B cell (primary cell): ENCODE measurements around the gene GINS2. TPM values are rescaled to one million over a fixed set of nuclear protein-coding genes. Genes with fewer than 3 reads are reported as not detected.

ENCODE experiments used
- ATAC-seq: fragments of 200-7000 bp; cut with Tn5 transposase; one replicate; pipeline ENCODE4 v1.10.0; 2021; ENCODE audit warnings: low read depth, mild to moderate bottlenecking, moderate number of reproducible peaks, moderate library complexity
- CTCF ChIA-PET: fragments of 350-600 bp; sonication (Branson Sonifier 250); formaldehyde crosslinking; loops from one replicate; lab custom pipeline; 2021; ENCODE audit warnings: antibody characterized with exemption, inconsistent platforms; lab: Charles Lee
- POLR2A ChIA-PET: fragments of 350-600 bp; sonication (Branson Sonifier 250); formaldehyde crosslinking; loops from one replicate; lab custom pipeline; 2021; ENCODE audit warnings: antibody characterized with exemption; lab: Charles Lee
- DNase-seq: peaks from one replicate; pipeline ENCODE4 v3.0.0; 2013
- H2AFZ ChIP-seq: 2 replicates; pipeline ENCODE4 v1.6.1; 2012; ENCODE audit warnings: mild to moderate bottlenecking, low read depth, low read length; ENCODE audit not compliant: insufficient read depth, poor library complexity, severe bottlenecking
- H3K27ac ChIP-seq, 2 donors: 1 replicate in 1 of 2; 2 replicates in 1 of 2; pipeline ENCODE4 v1.5.1; 2012 to 2013; ENCODE audit warnings: low read length in 2 of 2, mild to moderate bottlenecking in 2 of 2, moderate library complexity in 1 of 2
- H3K27me3 ChIP-seq, 4 experiments: fragments of 200-600 bp in 1 of 4; sonication (generic) in 1 of 4; replicated peaks in 1 of 4; 1 replicate in 2 of 4; 2 replicates in 2 of 4; pipeline versions ENCODE4 v1.6.1 to v1.7.0; 2013 to 2016; ENCODE audit warnings: low read length in 3 of 4, mild to moderate bottlenecking in 2 of 4, mixed read lengths in 1 of 4, moderate library complexity in 1 of 4; ENCODE audit not compliant: insufficient read depth in 4 of 4, control insufficient read depth in 3 of 4; ENCODE audit errors: control extremely low read depth in 1 of 4
- H3K36me3 ChIP-seq, 2 experiments: replicated peaks in 1 of 2; 1 replicate in 1 of 2; 2 replicates in 1 of 2; pipeline versions ENCODE4 v1.6.1 to v1.7.1; 2013; ENCODE audit warnings: low read length in 1 of 2; ENCODE audit not compliant: insufficient read depth in 2 of 2, control insufficient read depth in 1 of 2; ENCODE audit errors: control extremely low read depth in 1 of 2, extremely low read depth in 1 of 2
- H3K4me1 ChIP-seq, 2 donors: fragments of 200-600 bp in 1 of 2; sonication (generic) in 1 of 2; 1 replicate in 1 of 2; 2 replicates in 1 of 2; pipeline versions ENCODE4 v1.5.1 to v1.6.1; 2013 to 2017; ENCODE audit warnings: low read length in 2 of 2; ENCODE audit not compliant: control insufficient read depth in 2 of 2, insufficient read depth in 2 of 2
- H3K4me2 ChIP-seq: replicated peaks from 2 replicates; pipeline ENCODE3; 2012; ENCODE audit warnings: mild to moderate bottlenecking, low read depth, low read length; ENCODE audit not compliant: poor library complexity, severe bottlenecking
- H3K4me3 ChIP-seq, 5 experiments: fragments of 200-600 bp in 1 of 5; sonication (generic) in 1 of 5; 1 replicate in 3 of 5; 2 replicates in 2 of 5; pipeline versions ENCODE4 v1.5.1 to v1.7.0; 2011 to 2016; ENCODE audit warnings: low read length in 4 of 5, mild to moderate bottlenecking in 4 of 5, low read depth in 2 of 5, control low read depth in 1 of 5, moderate library complexity in 1 of 5; ENCODE audit not compliant: insufficient read depth in 1 of 5; ENCODE audit errors: control extremely low read depth in 1 of 5, extremely low read depth in 1 of 5
- H3K79me2 ChIP-seq: fragments of 200-600 bp; sonication (generic); one replicate; pipeline ENCODE4 v1.6.0; 2016; ENCODE audit warnings: low read length; ENCODE audit not compliant: control insufficient read depth, insufficient read depth
- H3K9ac ChIP-seq: fragments of 200-600 bp; sonication (generic); 2 replicates; pipeline ENCODE4 v1.6.1; 2017; ENCODE audit warnings: mild to moderate bottlenecking, low read length, moderate library complexity
- H3K9me3 ChIP-seq, 3 donors: one replicate each; pipeline versions ENCODE4 v1.6.1 to v1.7.1; 2013; ENCODE audit warnings: low read length in 2 of 3; ENCODE audit not compliant: control insufficient read depth in 2 of 3, insufficient read depth in 1 of 3; ENCODE audit errors: control extremely low read depth in 1 of 3
- H4K20me1 ChIP-seq: 2 replicates; pipeline ENCODE4 v1.6.0; 2012; ENCODE audit warnings: mild to moderate bottlenecking, low read length; ENCODE audit not compliant: insufficient read depth, control insufficient read depth, poor library complexity, severe bottlenecking
- H3K27ac Mint-ChIP-seq: one replicate; pipeline ENCODE4 v1.8.0; 2021; ENCODE audit warnings: mixed read lengths
- H3K27me3 Mint-ChIP-seq: one replicate; pipeline ENCODE4 v1.8.0; 2021; ENCODE audit warnings: mixed read lengths
- H3K4me1 Mint-ChIP-seq: one replicate; pipeline ENCODE4 v1.8.0; 2021; ENCODE audit warnings: mixed read lengths
- H3K4me3 Mint-ChIP-seq: one replicate; pipeline ENCODE4 v1.8.0; 2021; ENCODE audit warnings: mixed read lengths
- H3K9me3 Mint-ChIP-seq: one replicate; pipeline ENCODE4 v1.8.0; 2022; ENCODE audit warnings: mixed read lengths; ENCODE audit not compliant: insufficient read depth
- EZH2 ChIP-seq: IDR thresholded peaks from 2 replicates; pipeline ENCODE4 v1.6.1; 2012; ENCODE audit warnings: borderline replicate concordance, low read depth, mild to moderate bottlenecking, moderate library complexity, low read length; ENCODE audit not compliant: insufficient read depth, poor library complexity, severe bottlenecking
- WGBS: methylation state at CpG from one replicate; pipeline ENCODE4 v1.1.5; 2013; ENCODE audit warnings: missing lambda C conversion rate; ENCODE audit not compliant: insufficient coverage; 5-methylcytosine and 5-hydroxymethylcytosine counted together
- intact Hi-C: fragments of 100-400 bp; cut with micrococcal nuclease; formaldehyde crosslinking; loops from one replicate; pipeline ENCODE4 v1.10.0; 2022
- polyA plus RNA-seq: library from polyadenylated mRNA; depleted of rRNA; stranded (reverse); fragments of >200 nt; gene quantifications from 2 replicates; pipeline ENCODE4 v1.2.3, GENCODE V29; 2012
- total RNA-seq, 2 donors: library from RNA; stranded (reverse); fragments of 120-200 nt in 1 of 2; gene quantifications; 1 replicate in 1 of 2; 2 replicates in 1 of 2; pipeline versions ENCODE4 v1.2.3 to v1.2.4, GENCODE V29; 2013 to 2022
- TF ChIP-seq, protein P1 (sequence below): fragments of 200-600 bp; IDR thresholded peaks from one replicate; pipeline ENCODE4 v1.8.0; 2022; ENCODE audit warnings: antibody characterized with exemption, mild to moderate bottlenecking

Gene GINS2
- total and polyA plus RNA-seq, 2 donors (not counting 1 experiment from before 2014, with no cell fraction given): 0.52 to 4.2 TPM

DNA sequence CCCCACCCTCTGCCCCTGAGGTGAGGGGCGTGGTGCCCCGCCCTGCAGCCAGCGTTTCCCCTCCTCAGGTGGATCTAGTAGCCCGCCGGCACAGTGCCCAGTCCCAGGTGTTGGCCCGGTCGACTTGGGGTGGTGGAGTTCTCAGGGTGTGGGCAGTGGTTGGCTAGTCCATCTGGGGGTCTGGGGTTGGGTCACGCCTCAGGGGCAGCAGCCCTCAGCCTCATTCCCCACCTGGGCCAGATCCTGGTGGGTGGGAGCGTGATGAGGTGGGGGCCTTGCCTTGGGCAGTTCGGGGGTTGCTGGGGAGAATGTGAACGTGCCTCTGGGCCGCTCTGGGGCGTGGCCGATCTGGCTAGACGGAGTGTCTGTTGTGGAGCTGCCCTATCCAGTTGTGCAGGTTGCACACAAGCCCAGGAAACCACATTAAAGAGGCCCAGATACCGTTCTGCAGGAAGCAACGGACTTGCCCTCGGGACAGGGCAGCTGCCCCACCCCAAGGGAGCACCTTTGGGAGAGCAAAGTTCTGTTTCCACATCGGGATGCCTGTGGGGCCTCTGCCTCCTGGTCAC is 43.6 kb downstream of the GINS2 start:
- H3K9me3 Mint-ChIP-seq: no peaks in the 10 kb centered on the region
- ATAC-seq: no peak
- TF ChIP-seq EZH2: no peak
- TF ChIP-seq, protein P1, sequence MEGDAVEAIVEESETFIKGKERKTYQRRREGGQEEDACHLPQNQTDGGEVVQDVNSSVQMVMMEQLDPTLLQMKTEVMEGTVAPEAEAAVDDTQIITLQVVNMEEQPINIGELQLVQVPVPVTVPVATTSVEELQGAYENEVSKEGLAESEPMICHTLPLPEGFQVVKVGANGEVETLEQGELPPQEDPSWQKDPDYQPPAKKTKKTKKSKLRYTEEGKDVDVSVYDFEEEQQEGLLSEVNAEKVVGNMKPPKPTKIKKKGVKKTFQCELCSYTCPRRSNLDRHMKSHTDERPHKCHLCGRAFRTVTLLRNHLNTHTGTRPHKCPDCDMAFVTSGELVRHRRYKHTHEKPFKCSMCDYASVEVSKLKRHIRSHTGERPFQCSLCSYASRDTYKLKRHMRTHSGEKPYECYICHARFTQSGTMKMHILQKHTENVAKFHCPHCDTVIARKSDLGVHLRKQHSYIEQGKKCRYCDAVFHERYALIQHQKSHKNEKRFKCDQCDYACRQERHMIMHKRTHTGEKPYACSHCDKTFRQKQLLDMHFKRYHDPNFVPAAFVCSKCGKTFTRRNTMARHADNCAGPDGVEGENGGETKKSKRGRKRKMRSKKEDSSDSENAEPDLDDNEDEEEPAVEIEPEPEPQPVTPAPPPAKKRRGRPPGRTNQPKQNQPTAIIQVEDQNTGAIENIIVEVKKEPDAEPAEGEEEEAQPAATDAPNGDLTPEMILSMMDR: no peak

DNA sequence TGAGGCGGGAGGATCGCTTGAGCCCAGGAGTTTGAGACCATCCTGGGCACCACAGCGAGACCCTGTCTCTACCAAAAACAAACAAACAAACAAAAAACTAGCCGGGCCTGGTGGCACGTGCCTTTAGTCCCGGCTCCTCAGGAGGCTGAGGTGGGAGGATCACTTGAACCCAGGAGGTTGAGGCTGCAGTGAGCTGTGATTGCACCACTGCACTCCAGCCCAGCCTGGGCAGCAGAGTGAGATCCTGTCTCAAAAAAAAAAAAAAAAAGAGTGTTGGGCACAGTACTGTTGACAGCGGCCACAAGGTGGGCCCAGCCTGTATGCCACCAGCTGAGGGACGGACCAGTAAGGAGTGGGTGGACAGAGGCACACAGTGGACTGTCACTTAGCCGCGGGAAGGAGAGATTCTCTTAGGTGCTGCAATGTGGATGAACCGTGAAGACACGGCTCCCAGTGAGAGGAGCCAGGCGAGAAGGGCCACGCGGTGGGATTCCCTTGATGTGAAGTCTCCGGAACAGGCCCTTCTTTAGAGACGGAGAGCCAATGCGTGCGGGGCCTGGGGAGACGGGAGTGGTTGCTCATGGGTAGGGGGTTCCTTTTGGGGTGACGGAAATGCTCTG is 44.6 kb downstream of the GINS2 start:
- H3K4me3 Mint-ChIP-seq: no peak overlapping the region

More for the DNA sequence above, 43.6 kb downstream of the GINS2 start:
- Histone ChIP-seq H3K4me2 (no peak overlapping the region), H3K4me3 (no peak overlapping the region), H3K36me3 (peaks cover 1 to 45% of the 10 kb centered on the region in 2 experiments), H3K9ac (no peak overlapping the region), H3K9me3 (no peaks in the 10 kb centered on the region), H2AFZ (no peak overlapping the region), H4K20me1 (peaks cover 100% of the 10 kb centered on the region), H3K27ac (no peak overlapping the region), H3K27me3 (no peaks in the 10 kb centered on the region), H3K4me1 (no peaks in the 10 kb centered on the region), H3K79me2 (peaks cover 79% of the 10 kb centered on the region)
- H3K27me3 Mint-ChIP-seq: no peaks in the 10 kb centered on the region
- intact Hi-C loops: no loop called here
- H3K27ac Mint-ChIP-seq: no peak overlapping the region
- ChIA-PET POLR2A (no interaction called here), CTCF (no interaction called here)
- no peak for DNase-seq
- WGBS: 57% methylated on average over 11 of the region's 19 CpGs
- no peak overlapping the region for H3K4me3 Mint-ChIP-seq
- H3K4me1 Mint-ChIP-seq: peaks cover 10% of the 10 kb centered on the region

More for the DNA sequence above, 44.6 kb downstream of the GINS2 start:
- peaks cover 10% of the 10 kb centered on the region for H3K4me1 Mint-ChIP-seq
- no peaks in the 10 kb centered on the region for H3K27me3 ChIP-seq
- H3K27ac ChIP-seq: no peak overlapping the region
- peaks cover 84% of the 10 kb centered on the region for H3K79me2 ChIP-seq
- ChIA-PET CTCF (no interaction called here), POLR2A (interaction anchor here (0.7 kb wide), 1 partner anchor 56 kb away, joined by 4 read pairs; no protein-coding TSS in a partner anchor)
- H3K27me3 Mint-ChIP-seq: no peaks in the 10 kb centered on the region
- intact Hi-C loops: no loop called here
- H3K27ac Mint-ChIP-seq: no peak overlapping the region
- H3K9me3 ChIP-seq: no peaks in the 10 kb centered on the region
- DNase-seq (no peak), ATAC-seq (no peak)
- TF ChIP-seq EZH2: no peak
- TF ChIP-seq, protein P1: no peak
- 97% methylated on average over 18 of the region's 21 CpGs for WGBS
- no peak overlapping the region for H3K9ac ChIP-seq
- H3K4me3 ChIP-seq: no peak overlapping the region
- H2AFZ ChIP-seq: no peak overlapping the region
- no peaks in the 10 kb centered on the region for H3K9me3 Mint-ChIP-seq
- H3K4me2 ChIP-seq: no peak overlapping the region
- peaks cover 100% of the 10 kb centered on the region for H4K20me1 ChIP-seq
- no peaks in the 10 kb centered on the region for H3K4me1 ChIP-seq
- H3K36me3 ChIP-seq: peaks cover 1 to 38% of the 10 kb centered on the region in 2 experiments
